SHP77 treated with DMSO at 0.1 percent for 48 hours (cell line): ENCODE data around the gene CPEB2.

ENCODE experiments used
- DNase-seq: peaks from one replicate; lab custom pipeline; 2025; lab: John Stamatoyannopoulos, UW

The CPEB2 gene

GRCh38 chr4:15001869-15002658, at the start of gene CPEB2:
TSS of gene CPEB2 (plus strand) at chr4:15002481. CDS start at chr4:15002674, 193 bp downstream.
- peak; percentile 36 for DNase-seq

GRCh38 chr4:14958436-14958835, 43.8 kb upstream of the CPEB2 start:
- no peak for DNase-seq

GRCh38 chr4:14961292-14961691, 41.0 kb upstream of the CPEB2 start:
- DNase-seq: no peak

GRCh38 chr4:14965071-14965470, 37.2 kb upstream of the CPEB2 start:
- DNase-seq: no peak

- no peak for DNase-seq
Measured at GRCh38 chr4:14967982-14968381, 34.3 kb upstream of the CPEB2 start.

GRCh38 chr4:14977830-14978229, 24.5 kb upstream of the CPEB2 start:
- no peak for DNase-seq

GRCh38 chr4:14984448-14984847, 17.8 kb upstream of the CPEB2 start:
- no peak for DNase-seq

GRCh38 chr4:14985161-14985560, 17.1 kb upstream of the CPEB2 start:
- no peak for DNase-seq

- DNase-seq: no peak
Measured at GRCh38 chr4:14985843-14986242, 16.4 kb upstream of the CPEB2 start.

- no peak for DNase-seq
Measured at GRCh38 chr4:14987054-14987453, 15.2 kb upstream of the CPEB2 start.

GRCh38 chr4:14990484-14990883, 11.8 kb upstream of the CPEB2 start:
- DNase-seq: no peak

- DNase-seq: no peak
Measured at GRCh38 chr4:14994242-14994641, 8.0 kb upstream of the CPEB2 start.

- DNase-seq: no peak
Measured at GRCh38 chr4:15001248-15001868, 923 bp upstream of the CPEB2 start.

- no peak for DNase-seq
Measured at GRCh38 chr4:15002659-15003400, 549 bp downstream of the CPEB2 start.

GRCh38 chr4:15003401-15003890, 1.2 kb downstream of the CPEB2 start:
- no peak for DNase-seq

GRCh38 chr4:15003891-15004738, 1.8 kb downstream of the CPEB2 start:
- DNase-seq: no peak

GRCh38 chr4:15004739-15005301, 2.5 kb downstream of the CPEB2 start:
- DNase-seq: no peak

- no peak for DNase-seq
Measured at GRCh38 chr4:15005474-15006115, 3.3 kb downstream of the CPEB2 start.

- DNase-seq: no peak
Measured at GRCh38 chr4:15006416-15007024, 4.2 kb downstream of the CPEB2 start.

- DNase-seq: no peak
Measured at GRCh38 chr4:15007201-15007600, 4.9 kb downstream of the CPEB2 start.
